Inferior parietal cortex (tissue), 1 donor: ENCODE measurements around the gene HSF5.
A peak's percentile ranks its signal among the peaks of the same experiment; 100 is the strongest.
"Not testable (repeated sequence)": the region's sequence is repeated elsewhere in the genome, so short reads cannot be mapped to it uniquely, and the experiment has no call there.

Experiments used
- DNase-seq: peaks from one replicate; pipeline ENCODE4 v3.0.0-alpha.2; 2016; ENCODE audit errors: extremely low spot score

Gene HSF5

DNA sequence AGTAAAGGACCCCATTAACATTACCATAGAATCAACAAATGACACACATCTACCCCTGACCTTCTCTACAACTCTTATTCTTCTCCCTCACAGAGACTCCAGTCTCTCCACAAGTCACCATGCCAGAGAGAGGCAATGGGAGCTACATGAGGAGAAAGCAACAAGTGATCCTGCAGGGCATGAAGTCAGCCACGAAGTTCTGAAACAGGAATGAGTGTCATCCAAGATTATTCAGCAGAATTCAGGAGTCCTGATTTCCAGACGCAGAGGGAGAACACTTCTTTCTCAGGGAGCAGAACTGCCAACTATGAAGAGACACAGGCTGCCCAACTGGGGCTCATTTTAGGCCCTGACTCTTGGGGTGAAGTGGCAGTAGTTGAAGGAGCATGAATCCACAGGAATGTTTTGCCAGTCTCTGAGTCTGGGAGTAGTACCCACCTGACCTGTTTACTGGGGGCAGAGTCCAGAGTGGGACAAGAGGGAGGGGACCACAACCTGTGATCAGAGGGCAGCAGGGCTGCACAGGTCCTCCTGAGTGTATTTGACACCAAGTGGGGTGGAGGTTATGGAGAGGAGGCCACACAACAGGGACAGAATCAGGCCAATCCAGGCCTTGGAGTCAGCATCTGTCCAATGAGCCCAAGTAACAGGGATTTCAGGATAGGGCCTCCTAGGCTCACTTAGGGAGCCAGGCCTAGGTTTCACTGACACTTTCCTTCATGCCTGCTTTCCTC is 28.6 kb upstream of the HSF5 start:
- no peak for DNase-seq

DNA sequence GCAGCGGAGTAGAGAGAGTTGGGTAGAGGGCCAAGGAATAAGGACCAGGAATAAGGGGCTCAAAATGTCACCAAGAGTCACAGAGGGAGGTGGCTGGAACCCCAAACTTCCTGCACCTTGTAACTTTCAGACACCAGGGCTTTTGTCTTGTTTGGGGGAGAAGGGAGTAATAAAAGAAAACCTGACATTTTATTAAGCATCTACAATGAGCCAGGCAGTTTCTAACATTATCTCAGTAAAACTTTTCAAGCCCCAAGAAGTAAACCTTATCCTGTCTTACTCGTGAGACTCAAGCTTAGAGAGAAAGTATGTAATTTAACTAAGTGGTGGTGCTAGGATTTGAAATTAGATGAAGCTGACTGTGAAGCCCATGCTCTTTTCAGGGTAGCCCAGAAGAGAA is 27.1 kb upstream of the HSF5 start:
- no peak for DNase-seq

DNA sequence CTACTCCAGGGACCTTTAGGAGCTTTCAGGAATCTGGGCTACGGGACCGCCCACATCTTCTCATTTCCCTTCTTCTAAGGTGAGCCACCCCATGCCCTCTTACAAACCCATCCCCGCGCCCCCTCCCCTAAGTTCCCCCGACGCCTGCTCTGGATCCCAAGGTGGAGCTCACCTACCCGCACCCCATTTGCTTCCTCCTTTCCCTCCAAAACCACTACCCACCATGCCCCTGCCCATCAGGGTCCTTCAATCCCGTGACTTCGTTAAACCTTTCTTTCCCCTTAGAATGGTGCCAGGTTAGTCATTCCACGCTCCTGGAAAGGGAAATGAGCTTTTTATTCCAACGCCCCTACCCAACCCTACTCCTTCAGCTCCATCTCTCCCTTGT is 26.6 kb upstream of the HSF5 start:
- DNase-seq: no peak

DNA sequence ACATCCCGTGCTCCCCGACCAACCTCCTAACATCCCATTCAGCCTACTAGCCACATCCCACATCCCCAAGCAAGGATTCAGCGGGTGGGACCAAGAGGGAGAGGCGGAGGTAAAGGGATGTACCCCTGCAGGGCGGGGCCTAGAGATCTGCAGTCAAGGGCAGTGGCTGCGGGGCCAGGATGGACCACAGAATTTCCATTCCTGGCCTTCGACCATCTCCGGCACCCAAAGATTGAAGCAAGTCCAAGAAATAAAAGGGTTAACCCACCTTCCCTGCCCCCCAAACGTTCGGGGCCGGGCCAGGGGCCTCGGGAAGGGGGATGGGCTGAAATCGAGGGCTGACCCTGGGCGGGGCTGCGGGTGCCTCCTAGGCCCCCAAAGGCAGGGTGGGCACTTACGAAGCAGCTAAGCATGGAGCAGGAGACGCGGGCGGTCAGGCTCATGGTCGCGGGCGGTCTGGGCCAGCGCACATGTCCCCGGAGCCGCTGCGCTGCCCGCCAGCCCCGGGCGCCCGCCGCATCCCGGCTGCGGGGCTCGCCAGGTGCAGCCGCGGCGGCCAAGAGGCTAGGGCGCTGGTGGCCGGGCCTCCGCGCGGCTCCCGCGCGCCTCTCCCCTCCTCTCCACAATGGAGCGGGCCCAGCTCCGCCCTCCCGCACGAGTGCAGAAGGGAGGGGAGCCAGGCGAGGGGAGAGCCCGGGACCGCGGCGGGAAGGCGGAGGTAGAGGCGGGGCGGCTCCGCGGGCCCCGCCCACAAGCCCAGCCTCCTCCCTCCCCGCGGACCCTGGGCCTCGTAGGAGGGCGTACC is 26.0 kb upstream of the HSF5 start, which contains the start of gene MTMR4:
Gene MTMR4, minus strand, starts transcription at position 674 of the 805 bp plus-strand sequence. Its CDS starts 231 bp downstream, at position 443.
- DNase-seq: peak; percentile 72

DNA sequence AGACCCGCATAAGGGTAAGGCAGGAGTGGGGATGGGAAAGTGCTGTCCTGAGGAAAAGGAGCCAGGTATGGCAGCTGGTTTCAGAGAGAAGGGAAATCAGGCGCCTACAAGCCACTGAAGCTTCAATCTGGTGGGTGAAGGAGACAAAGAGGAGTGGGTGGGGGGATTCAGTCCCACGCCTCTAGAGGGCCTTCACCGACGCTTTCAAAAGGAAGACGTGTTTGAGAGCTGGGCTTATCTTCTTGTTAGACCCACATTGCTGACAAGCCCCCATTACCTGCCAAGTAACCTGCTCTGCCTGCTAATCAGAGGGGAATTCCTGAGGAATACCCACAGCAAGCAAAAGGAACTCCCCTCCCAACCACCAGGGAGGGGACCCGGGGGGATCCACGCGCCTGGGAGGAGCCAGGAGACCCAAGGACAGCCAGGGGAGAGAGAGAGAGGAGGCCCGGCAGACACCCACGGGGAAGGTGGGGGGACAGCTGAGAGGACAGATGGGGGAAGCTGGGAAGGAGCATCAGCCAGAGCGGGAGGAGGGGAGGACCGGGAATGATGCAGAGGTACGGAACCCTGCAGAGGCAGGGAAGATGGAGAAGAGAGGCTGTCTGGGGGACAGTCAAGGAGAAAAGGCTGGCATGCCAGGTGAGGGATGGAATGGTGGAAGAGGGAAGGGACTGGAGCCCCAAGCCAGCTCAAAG is 25.2 kb upstream of the HSF5 start:
- DNase-seq: no peak

- DNase-seq: no peak
These were observed 21.9 kb upstream of the HSF5 start for GRCh38 chr17:58510075-58510474.

GRCh38 chr17:58508341-58509067 is 20.3 kb upstream of the HSF5 start:
- no peak for DNase-seq

DNA sequence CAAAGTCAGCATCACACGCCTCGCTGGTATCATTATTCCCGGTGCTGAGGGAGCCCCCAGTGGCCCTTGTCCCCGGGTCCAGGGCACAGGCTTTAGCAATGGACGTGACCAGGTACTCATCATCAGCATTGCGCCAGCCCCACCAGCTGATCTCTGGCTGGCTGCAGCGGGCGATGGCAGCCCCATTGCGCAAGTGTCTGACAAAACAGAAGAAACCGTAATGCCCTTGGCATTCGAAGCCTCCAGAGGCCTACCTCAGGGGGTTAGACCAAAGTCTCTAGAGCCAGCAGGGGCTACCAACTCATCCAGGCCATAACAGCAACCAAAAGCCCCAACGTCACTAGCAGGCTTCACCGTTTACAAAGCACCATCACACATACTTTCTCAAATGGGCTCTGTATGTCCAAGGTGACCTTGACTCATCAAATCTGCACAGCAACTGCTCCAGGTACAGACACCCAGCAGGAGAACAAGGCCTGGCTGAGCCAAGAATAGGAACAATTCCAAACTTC is 19.0 kb upstream of the HSF5 start:
- no peak for DNase-seq

DNA sequence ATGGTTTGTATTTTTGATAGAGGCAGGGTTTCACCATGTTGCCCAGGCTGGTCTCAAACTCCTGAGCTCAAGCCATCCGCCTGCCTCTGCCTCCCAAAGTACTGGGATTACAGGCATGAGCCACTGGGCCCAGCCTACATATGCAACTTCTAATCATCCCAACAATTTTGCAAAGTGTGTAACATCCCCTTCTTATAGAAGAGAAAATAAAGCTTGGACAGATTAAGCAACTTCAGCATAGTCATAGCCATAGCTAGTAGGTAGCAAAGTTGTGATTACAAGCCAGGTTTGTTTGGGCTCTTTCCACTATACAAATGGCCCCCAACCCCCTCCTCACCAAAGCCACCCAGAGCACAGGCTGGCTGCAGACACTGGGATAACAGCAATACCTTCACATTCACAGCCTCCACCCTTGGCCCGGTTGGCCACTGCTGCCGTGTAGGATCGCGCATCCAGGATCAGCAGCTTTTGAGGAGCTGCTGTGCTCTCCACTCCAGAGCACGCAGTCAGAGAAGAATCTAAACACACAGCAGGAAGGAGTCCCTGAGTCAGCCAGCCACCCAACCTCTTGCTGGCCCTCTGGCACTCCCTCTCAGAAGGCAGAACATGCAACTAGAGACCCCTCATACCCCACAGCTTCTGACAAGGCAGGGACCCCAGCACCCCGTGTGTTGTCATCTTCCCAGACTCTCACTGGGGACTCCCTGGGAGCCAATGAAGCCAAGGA is 18.3 kb upstream of the HSF5 start:
- DNase-seq: no peak

DNA sequence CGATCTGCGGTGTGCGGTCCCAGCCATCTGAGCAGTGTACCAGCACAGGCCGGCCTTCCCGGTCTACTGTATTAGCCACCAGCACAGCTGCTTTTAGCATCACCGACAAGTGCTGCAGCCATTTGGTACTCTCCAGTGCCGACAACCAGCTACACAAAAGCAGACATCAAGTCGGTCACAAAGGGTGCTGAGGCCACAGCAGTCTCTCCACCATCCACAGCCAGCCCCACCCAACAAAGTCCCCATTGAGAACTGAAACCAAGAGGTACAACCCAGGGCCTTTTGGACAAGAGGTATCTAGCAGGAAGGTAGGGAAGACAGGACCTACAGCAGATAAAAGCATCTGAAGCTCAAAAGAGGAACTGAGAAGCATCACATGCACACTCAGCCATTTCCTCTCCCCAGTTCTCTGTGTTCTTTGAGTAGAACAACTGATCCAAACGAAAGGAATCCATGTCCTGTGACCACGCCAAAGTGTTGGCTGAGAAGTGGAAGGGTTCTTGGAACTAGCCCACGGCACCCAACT is 16.7 kb upstream of the HSF5 start:
- no peak for DNase-seq

GRCh38 chr17:58503866-58504265 is 15.7 kb upstream of the HSF5 start:
- DNase-seq: no peak

- DNase-seq: not testable (repeated sequence)
These were observed 14.9 kb upstream of the HSF5 start for GRCh38 chr17:58503134-58503533.

DNA sequence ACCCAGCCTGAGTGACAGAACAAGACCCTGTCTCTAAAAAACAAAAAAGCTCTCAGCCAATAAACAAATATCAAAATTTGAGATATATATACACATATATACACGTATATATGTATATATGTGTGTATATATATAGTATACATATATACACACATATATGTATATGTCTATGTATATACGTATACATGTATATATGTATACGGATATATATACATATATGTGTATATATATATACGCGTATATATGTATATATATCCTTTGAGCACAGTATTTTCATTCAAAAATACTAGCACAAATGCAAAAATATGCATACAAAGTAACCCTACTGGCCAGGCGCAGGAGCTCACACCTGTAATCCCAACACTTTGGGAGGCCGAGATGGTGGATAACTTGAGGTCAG is 13.2 kb upstream of the HSF5 start:
- no peak for DNase-seq

DNA sequence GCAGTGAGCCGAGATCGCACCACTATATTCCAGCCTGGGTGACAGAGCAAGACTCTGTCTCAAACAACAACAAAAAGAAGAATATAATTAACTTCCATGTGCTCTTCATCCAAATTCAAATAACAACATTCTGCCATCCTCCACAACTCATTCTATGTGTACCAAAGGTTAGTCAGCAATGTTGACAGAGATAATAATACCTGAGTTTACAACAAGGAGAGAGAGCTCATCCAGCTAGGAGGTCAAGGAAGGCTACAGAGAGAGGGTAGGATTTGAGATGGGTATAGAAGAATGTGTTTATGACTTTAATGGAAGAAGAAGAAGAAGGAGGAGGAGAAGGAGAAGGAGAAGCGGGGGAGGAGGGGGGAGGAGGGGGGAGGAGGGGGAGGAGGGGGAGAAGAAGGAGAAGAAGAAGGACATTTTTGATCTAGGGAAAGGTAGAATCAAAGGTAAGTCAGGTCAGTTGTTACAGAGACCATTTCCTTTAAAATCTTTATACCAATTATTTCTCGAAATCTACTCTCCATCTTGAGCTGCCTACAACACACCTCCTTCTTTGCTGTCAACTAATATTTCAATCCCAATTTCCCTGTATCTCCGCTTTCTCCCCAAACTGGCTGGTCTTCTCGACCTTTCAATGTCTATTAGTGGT is 10.1 kb upstream of the HSF5 start:
- no peak for DNase-seq

- no peak for DNase-seq
These were observed 5.3 kb upstream of the HSF5 start for GRCh38 chr17:58493506-58493905.

- DNase-seq: peak; percentile 11
These were observed 4.3 kb upstream of the HSF5 start for GRCh38 chr17:58492238-58493121.

DNA sequence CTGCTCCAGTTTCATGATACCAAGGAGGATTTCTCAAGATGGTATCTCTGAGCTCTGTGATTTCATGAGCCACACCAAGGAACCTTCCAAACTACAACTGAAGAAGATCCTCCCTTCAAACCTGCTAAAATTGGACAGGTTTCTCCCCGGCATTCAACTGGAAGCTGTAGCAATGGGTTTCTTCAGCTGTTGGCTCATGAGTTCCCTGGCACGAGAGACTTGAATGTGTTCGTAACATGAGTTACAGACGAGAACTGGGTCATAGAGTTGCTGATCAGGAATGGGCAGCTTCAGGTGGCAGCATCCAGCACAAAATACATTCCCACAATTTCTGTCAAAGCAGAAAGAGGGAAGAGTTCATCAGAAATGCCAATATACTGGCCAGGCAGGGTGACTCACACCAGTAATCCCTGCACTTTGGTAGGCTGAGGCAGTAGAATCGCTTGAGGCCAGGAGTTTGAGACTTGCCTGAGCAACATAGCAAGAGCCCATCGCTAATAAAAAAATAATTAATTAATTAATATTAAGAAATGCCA is 3.4 kb upstream of the HSF5 start:
- no peak for DNase-seq

GRCh38 chr17:58488428-58488890 is 251 bp upstream of the HSF5 start:
- DNase-seq: no peak

GRCh38 chr17:58484600-58484999 is 3.6 kb downstream of the HSF5 start:
- DNase-seq: no peak
